Skeletal muscle tissue (tissue), 4 donors: ENCODE data around the gene ZNF783. TPM values are rescaled to one million over a fixed set of nuclear protein-coding genes. Genes with fewer than 3 reads are reported as not detected.

ENCODE experiments used
- H3K27ac ChIP-seq: one replicate; pipeline ENCODE4 v1.7.0; 2013; ENCODE audit warnings: mild to moderate bottlenecking, low read depth, low read length, inconsistent platforms
- H3K27me3 ChIP-seq, 3 donors: one replicate each; pipeline ENCODE4 v1.7.0; 2013; ENCODE audit warnings: low read length in 3 of 3; ENCODE audit not compliant: control insufficient read depth in 3 of 3, insufficient read depth in 3 of 3
- H3K36me3 ChIP-seq, 3 donors: one replicate each; pipeline ENCODE4 v1.7.0; 2013; ENCODE audit warnings: low read length in 3 of 3; ENCODE audit not compliant: control insufficient read depth in 3 of 3, insufficient read depth in 3 of 3
- H3K4me1 ChIP-seq, 3 donors: one replicate each; pipeline ENCODE4 v1.7.0; 2013; ENCODE audit warnings: low read length in 3 of 3, mild to moderate bottlenecking in 3 of 3; ENCODE audit not compliant: control insufficient read depth in 3 of 3, insufficient read depth in 3 of 3
- H3K4me3 ChIP-seq, 3 donors: one replicate each; pipeline ENCODE4 v1.7.0; 2013; ENCODE audit warnings: low read length in 3 of 3
- H3K9ac ChIP-seq, 3 donors: one replicate each; pipeline ENCODE4 v1.7.0; 2013; ENCODE audit warnings: low read length in 3 of 3, mild to moderate bottlenecking in 3 of 3, moderate library complexity in 2 of 3, low read depth in 1 of 3
- H3K9me3 ChIP-seq, 3 donors: one replicate each; pipeline ENCODE4 v1.7.0; 2013; ENCODE audit warnings: low read length in 3 of 3; ENCODE audit not compliant: control insufficient read depth in 3 of 3
- total RNA-seq: library from RNA; depleted of rRNA; stranded (reverse); fragments of >200 nt; gene quantifications from one replicate; pipeline ENCODE4 v1.2.3, GENCODE V29; 2014
- donor health status: Osteomylitis.

ZNF783 gene
- total RNA-seq, 1 donor from 2014 or later, result 8.9 TPM

GRCh38 chr7:149286811-149287400, 24.9 kb downstream of the ZNF783 start:
- Histone ChIP-seq H3K36me3 (peaks cover 13 to 19% (median 16%) of the 10 kb centered on the region in 3 donors), H3K4me1 (peaks cover 12 to 21% (median 14%) of the 10 kb centered on the region in 3 donors), H3K27ac (no peak overlapping the region), H3K9ac (no peak overlapping the region), H3K9me3 (no peaks in the 10 kb centered on the region), H3K27me3 (no peaks in the 10 kb centered on the region), H3K4me3 (no peak overlapping the region)

DNA sequence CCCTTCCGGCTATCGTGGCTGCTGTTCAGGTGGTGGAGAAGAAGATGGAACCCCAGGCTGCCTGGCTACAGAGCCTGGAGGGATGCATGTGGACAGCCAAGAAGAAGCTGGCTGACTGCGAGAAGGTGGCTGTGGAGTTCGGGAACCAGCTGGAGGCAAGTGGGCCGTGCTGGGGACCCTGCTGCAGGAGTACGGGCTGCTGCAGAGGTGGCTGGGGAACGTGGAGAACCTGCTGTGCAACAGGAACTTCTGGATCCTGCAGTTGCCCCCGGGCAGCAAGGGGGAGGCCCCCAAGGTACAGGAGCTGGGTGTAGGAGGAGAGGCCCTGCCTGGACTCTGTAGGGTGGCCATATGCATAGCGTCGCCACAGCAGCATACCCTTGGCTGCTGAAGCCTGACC, 25.6 kb downstream of the ZNF783 start:
- Histone ChIP-seq H3K4me1 (peaks cover 12 to 21% (median 14%) of the 10 kb centered on the region in 3 donors), H3K9me3 (no peaks in the 10 kb centered on the region), H3K27ac (no peak overlapping the region), H3K9ac (no peak overlapping the region), H3K27me3 (no peaks in the 10 kb centered on the region), H3K4me3 (no peak overlapping the region), H3K36me3 (peaks cover 16 to 26% (median 19%) of the 10 kb centered on the region in 3 donors)

GRCh38 chr7:149289262-149289661, 27.3 kb downstream of the ZNF783 start:
- H3K9me3 ChIP-seq, result no peaks in the 10 kb centered on the region
- H3K36me3 ChIP-seq, result peaks cover 24 to 37% (median 29%) of the 10 kb centered on the region in 3 donors
- H3K9ac ChIP-seq, result no peak overlapping the region
- H3K4me1 ChIP-seq, result peaks cover 12 to 19% (median 14%) of the 10 kb centered on the region in 3 donors
- H3K4me3 ChIP-seq, result no peak overlapping the region
- H3K27ac ChIP-seq, result no peak overlapping the region
- no peaks in the 10 kb centered on the region for H3K27me3 ChIP-seq

- Histone ChIP-seq H3K9ac (peak overlapping the region in 1 of 3 donors; percentile 25), H3K9me3 (no peaks in the 10 kb centered on the region), H3K27me3 (no peaks in the 10 kb centered on the region), H3K36me3 (peaks cover 30 to 40% (median 35%) of the 10 kb centered on the region in 3 donors), H3K4me1 (peaks cover 9 to 14% (median 12%) of the 10 kb centered on the region in 3 donors), H3K4me3 (no peak overlapping the region), H3K27ac (no peak overlapping the region)
Measured at GRCh38 chr7:149289856-149290255, 27.9 kb downstream of the ZNF783 start.

- Histone ChIP-seq H3K36me3 (peaks cover 33 to 52% (median 39%) of the 10 kb centered on the region in 3 donors), H3K9ac (no peak overlapping the region), H3K4me1 (peaks cover 0 to 2% (median 1%) of the 10 kb centered on the region in 3 donors), H3K27me3 (no peaks in the 10 kb centered on the region), H3K4me3 (no peak overlapping the region), H3K9me3 (no peaks in the 10 kb centered on the region), H3K27ac (no peak overlapping the region)
Measured at GRCh38 chr7:149291036-149291780, 29.2 kb downstream of the ZNF783 start.

DNA sequence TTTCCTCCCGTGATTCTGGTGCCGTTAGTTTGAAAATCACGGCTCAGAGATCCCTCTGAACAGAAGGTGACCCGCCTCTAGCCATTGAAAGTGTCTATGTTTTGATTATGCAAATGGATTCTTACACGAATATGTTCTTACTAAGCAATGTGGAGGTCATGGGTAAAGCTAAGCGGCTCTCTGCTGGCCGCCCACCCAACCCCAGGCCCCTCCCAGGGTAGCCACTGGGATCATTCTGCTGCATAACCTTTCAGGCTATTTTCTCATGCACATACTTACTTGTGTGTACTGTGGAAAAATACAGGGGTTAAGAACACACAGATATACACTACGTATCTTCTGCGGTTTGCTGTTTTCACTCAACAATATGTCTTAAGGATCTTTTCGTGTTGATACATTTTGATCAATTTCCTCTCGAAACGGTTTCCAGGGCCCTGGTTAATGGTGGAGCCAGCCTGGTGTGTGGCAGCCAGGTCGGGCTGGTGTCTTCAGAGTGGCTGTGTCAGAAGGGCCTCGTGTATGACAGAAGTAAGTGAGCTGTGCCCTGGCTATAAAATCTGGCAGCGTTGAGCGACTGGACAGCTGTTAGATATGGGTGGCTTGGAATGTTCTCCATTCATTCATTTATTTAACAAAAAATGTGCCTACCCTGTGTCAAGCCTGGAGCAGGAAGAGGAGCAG, 29.9 kb downstream of the ZNF783 start:
- peaks cover 33 to 52% (median 39%) of the 10 kb centered on the region in 3 donors for H3K36me3 ChIP-seq

DNA sequence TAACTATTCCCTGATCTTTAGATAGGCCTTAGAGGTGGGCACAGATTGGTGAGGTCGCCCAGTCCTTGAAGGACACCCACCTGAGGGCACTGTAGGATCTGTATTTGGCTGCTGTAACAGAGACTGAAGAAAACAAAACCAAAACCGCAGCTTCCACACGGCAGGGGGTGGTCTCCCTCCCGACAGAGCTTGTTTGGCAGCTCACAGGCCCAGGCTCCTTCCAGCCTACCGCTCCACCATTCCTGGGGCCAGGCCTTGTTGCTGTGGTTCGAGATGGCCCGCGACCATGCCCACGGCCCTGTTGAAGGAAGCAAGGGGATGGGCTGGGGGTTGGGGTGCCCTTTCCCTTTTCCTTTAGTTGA, 30.4 kb downstream of the ZNF783 start:
- Histone ChIP-seq H3K4me1 (no peaks in the 10 kb centered on the region), H3K9me3 (no peaks in the 10 kb centered on the region), H3K27me3 (no peaks in the 10 kb centered on the region), H3K36me3 (peaks cover 32 to 52% (median 39%) of the 10 kb centered on the region in 3 donors), H3K27ac (no peak overlapping the region), H3K9ac (no peak overlapping the region), H3K4me3 (no peak overlapping the region)

More for the DNA sequence above, 29.9 kb downstream of the ZNF783 start:
- Histone ChIP-seq H3K9ac (no peak overlapping the region), H3K27ac (no peak overlapping the region), H3K4me3 (no peak overlapping the region), H3K9me3 (no peaks in the 10 kb centered on the region), H3K27me3 (no peaks in the 10 kb centered on the region), H3K4me1 (no peaks in the 10 kb centered on the region)

- Histone ChIP-seq H3K4me1 (no peaks in the 10 kb centered on the region), H3K9ac (no peak overlapping the region), H3K27me3 (no peaks in the 10 kb centered on the region), H3K4me3 (no peak overlapping the region), H3K9me3 (peaks cover 0 to 3% (median 0%) of the 10 kb centered on the region in 3 donors), H3K27ac (no peak overlapping the region), H3K36me3 (peaks cover 27 to 46% (median 36%) of the 10 kb centered on the region in 3 donors)
Measured at GRCh38 chr7:149293338-149293737, 31.3 kb downstream of the ZNF783 start.

DNA sequence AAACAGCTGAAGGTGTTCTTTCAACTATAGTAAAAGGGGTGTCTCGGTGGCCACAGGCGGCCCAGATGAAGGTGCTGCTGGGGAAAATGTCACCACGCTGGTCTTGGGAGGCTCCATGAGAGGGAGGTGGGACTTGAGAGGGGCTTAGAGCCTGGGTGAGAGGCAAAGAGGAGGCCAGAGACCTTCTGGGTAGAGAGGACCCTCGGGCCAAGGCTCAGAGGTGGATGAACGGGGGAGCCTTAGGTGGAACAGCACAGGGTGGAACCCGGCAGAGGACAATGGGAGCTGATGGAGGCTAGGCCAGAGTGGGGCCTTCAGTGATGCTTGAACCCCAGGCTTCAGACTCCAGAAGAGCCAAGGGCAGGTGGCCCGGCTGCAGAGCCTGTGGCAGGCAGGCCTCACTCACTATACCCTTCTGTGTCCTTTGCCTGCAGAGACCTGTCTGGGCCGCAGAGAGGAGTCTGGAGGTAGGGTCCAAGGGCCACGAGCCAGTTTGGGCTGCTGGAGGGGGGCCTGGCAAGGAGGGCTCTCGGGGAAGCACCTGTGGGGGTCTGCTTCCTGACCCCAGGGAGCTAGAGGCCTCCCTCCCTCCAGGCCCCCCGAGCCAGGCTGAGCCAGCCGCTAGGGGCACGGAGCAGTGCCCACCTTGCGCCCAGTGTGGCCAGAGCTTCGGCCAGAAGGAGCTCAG, 32.1 kb downstream of the ZNF783 start:
- no peak overlapping the region for H3K27ac ChIP-seq
- no peak overlapping the region for H3K9ac ChIP-seq
- peaks cover 0 to 4% (median 0%) of the 10 kb centered on the region in 3 donors for H3K9me3 ChIP-seq
- no peaks in the 10 kb centered on the region for H3K27me3 ChIP-seq
- peaks cover 26 to 45% (median 33%) of the 10 kb centered on the region in 3 donors for H3K36me3 ChIP-seq
- no peaks in the 10 kb centered on the region for H3K4me1 ChIP-seq
- H3K4me3 ChIP-seq, result no peak overlapping the region
